Cortex of kidney (tissue), 1 donor: ENCODE data around the gene KRT8.

ENCODE experiments used
- DNase-seq: peaks from one replicate; lab custom pipeline; 2025; lab: John Stamatoyannopoulos, UW

Gene KRT8

DNA sequence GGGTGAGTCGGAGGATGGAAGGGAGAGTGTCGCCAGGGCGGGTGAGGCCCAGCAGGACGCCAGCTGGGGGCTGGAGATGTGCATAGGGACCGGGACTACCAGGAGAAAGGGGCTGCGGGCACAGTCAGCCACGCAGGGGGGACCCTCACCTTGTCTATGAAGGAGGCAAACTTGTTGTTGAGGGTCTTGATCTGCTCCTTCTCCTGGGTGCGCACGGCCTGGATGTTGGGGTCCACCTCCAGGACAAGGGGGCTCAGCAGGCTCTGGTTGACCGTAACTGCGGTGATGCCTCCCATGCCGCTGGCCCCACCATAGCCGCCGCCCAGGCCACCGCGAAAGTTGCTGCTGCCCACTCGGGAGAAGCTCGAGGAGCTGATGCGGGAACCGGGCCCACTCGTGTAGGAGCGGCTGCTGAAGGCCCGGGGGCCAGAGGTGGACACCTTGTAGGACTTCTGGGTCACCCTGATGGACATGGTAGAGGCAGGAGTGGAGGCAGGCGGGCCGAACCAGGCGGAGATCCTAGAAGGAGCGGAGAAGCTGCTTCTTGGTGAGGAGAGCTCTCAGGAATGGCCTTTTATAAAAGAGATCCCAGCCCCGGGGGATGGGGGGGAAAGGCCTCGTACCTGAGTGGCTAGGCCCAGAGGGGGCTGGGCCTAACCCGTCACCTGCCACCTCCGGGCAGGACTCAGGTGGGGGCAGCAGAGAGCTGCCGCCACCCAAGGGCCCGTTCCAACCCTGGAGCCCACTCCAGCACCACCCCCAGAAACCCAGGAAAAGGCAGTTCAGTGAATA is at the start of gene KRT8:
TSS of gene KRT8 (minus strand) at position 568 of the 792 bp plus-strand sequence. CDS start at position 473, 95 bp downstream.
- DNase-seq = peak; percentile 86

DNA sequence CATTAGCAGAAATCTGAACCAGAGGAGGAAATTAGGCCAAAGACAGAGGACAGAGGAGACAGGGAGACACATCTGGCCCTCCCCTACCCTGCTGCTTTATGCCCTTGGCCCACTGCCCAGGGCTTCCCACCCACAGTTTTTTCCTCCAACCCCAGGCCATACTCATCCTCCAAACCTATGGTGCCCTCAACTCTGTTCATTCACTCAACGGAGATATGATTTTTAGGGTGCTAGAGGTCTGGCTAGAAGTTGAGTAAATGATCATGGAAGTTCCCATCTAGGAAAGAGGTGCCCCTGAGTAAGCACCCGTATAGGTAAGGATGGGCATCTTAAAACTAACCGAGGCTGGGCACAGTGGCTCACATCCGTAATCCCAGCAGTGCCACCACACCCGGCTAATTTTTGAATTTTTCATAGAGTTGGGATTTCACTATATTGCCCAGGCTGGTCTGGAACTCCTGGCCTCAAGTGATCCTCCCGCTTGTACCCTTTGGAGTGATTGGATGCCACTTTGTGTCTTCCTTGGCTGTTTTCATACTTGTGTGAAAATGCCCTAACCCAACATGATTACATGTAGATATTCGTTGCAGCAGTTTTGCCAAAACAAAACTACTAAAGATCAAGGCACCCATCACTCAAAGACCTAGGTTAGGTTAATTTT is 48.4 kb upstream of the KRT8 start:
- no peak for DNase-seq

DNA sequence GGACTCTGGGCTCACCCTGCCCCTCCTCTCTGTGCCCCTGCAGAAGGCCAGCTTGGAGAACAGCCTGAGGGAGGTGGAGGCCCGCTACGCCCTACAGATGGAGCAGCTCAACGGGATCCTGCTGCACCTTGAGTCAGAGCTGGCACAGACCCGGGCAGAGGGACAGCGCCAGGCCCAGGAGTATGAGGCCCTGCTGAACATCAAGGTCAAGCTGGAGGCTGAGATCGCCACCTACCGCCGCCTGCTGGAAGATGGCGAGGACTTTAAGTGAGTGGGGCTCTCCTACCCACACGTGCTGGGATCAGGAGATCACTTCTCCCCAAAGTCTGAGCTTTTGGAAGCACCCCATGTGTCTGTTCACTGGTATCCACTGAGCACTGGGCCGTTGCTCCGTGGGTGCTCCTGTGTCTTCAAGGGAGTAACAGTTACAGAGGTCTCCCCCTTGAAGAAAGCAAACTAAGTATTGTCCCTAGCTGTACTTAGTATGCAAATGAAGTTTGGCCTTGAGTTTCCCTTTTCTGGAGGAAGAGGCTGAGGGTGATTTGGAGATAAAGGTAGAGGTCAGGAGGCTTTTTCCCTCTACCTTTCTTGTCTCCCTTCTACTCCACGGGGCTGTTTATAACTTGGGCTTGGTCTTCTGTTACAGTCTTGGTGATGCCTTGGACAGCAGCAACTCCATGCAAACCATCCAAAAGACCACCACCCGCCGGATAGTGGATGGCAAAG is 47.4 kb upstream of the KRT8 start:
- no peak for DNase-seq

DNA sequence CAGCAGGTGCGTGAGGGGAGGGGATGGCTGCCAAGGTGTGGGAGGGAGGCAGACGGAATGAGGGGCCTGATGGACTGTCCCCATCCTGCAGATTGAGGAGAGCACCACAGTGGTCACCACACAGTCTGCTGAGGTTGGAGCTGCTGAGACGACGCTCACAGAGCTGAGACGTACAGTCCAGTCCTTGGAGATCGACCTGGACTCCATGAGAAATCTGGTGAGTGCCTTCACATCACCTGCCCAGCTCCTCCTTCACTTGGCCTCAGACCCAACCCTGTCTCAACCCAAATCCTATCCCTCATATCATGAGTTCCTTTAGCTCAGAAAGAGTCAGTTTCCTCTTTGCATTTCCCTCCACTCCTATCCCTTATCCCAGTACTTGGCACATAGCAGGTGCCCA is 46.8 kb upstream of the KRT8 start:
- no peak for DNase-seq

DNA sequence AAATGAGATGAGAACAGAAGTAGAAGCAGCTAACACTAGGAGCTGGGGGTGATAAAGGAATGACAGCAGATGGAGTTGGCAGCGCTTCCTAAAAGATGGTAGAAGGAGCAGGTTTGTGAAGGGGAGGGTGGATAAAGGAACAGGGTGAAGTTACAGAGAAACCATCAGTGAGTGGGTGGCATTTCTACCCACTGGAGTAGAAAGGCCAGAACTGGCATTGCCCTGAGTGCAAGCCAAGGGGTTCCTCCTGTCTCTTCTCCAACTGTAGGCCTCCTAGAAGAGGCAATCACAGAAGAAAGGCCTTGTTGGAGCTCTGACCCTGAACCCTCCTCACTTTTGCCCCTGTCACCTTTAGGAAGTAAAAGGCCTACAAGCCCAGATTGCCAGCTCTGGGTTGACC is 46.2 kb upstream of the KRT8 start:
- no peak for DNase-seq

DNA sequence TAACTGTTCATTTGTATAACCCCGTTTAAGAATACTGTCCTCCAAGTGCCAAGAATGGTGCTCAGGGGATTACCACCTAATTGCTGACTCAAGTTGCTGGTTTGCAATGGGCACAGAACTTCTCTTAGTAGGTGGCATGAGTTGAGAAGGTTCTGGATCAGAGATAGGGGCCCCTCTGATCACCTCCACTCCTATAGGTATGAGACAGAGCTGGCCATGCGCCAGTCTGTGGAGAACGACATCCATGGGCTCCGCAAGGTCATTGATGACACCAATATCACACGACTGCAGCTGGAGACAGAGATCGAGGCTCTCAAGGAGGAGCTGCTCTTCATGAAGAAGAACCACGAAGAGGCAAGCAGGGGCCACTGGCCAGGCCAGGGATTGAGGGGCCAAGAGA is 45.7 kb upstream of the KRT8 start:
- DNase-seq = no peak

DNA sequence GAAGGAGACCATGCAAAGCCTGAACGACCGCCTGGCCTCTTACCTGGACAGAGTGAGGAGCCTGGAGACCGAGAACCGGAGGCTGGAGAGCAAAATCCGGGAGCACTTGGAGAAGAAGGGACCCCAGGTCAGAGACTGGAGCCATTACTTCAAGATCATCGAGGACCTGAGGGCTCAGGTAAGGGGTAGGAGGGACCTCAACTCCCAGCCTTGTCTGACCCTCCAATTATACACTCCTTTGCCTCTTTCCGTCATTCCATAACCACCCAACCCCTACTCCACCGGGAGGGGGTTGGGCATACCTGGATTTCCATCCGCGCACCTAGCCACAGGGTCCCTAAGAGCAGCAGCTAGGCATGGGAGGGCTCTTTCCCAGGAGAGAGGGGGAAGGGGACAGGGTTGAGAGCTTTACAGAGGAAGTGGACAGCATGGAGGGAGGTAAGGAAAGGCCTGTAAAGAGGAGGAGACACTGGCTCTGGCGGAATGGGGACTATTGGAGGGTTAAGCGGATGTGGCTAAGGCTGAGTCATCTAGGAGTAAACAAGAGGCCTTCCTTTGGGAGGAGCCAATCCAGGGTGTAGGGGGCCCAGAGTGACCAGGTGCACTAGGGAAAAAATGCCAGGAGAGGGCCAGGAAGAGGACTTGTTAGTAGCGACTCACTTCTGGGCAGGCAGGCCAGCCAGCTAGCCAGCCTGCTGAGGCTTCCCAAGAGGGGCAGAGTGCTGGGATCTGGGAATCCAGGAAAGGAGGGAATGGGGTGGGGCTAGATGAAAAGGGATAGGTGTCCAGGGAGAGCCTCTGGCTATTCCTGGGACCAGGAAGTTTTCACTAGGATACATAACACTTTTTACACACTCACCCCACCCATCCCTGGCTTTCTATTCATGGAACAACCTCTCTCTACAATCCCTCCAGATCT is 44.8 kb upstream of the KRT8 start:
- DNase-seq = no peak

DNA sequence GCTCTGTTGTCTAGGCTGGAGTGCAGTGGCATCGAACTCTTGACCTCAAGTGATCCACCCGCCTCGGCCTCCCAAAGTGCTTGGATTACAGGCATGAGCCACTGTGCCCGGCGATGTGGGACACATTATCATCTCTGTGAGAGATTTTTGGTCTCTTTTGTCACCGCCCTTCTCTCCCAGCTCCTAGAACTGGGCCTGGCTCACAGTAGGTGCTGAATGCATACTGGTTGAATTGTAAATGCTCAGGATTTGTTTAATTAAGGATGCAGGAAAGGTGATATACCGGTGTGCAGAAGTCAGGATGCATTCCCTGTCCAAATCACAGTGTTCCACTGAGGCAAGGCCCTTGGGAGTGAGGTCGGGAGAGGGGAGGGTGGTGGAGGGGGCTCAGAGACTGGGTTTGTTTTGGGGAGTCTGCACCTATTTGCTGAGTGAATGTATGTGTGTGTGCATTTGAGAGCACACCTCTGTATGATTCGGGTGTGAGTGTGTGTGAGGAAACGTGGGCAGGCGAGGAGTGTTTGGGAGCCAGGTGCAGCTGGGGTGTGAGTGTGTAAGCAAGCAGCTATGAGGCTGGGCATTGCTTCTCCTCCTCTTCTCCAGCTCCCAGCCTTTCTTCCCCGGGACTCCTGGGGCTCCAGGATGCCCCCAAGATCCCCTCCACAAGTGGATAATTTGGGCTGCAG is 43.0 kb upstream of the KRT8 start:
- DNase-seq = no peak

DNA sequence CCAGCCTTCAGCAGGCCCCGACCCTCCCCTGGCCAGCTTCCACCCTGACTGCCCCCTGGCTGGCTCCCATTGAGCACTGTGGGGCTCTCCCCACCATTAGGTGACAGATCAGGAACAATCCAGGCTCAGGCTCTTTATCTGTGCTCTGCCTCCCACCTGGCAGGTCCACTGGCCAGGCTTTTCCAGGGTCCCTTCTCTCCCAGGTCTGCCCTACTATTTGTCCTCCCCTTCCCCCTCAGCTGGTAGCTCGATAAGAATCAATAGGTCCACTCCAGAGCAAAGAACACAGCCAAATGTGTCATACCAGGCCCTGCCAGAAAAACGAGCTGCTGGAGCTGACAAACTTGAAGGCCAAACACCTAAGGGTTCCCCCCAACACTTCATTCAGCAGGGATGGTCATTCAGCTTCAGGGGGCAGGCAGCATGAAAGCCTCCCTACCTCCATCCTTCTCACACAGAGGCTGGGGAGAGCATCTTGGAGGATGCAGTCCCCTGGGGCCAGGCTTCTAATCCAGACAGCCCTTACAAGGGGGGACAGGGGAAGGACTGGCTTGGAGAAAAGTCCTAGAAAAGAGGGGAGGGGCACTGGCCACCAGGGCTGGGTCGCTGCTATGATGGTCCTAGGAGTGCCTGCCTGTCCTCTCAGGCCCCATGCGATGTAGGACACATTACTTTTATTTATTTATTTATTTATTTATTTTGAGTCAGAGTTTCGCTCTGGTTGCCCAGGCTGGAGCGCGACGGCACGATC is 42.1 kb upstream of the KRT8 start:
- DNase-seq = no peak

DNA sequence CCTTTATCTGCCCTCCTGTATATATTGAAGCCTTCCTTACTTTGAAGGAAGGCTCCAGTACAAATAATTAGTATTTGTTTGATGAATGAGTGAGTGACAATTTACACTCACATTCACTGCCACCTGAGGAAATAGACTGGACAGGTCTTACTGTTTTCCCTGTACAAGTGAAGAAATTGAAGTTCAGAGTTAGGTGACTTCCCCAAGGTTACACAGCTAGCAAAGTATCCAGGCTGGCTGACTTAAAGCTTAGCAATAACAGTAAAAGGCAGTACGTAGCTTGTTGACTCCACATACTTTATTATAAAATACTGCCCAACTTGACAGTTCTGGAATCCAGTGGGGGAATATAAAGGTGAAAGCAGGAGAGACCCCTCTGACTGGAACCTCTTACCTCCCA is 41.5 kb upstream of the KRT8 start:
- no peak for DNase-seq

DNA sequence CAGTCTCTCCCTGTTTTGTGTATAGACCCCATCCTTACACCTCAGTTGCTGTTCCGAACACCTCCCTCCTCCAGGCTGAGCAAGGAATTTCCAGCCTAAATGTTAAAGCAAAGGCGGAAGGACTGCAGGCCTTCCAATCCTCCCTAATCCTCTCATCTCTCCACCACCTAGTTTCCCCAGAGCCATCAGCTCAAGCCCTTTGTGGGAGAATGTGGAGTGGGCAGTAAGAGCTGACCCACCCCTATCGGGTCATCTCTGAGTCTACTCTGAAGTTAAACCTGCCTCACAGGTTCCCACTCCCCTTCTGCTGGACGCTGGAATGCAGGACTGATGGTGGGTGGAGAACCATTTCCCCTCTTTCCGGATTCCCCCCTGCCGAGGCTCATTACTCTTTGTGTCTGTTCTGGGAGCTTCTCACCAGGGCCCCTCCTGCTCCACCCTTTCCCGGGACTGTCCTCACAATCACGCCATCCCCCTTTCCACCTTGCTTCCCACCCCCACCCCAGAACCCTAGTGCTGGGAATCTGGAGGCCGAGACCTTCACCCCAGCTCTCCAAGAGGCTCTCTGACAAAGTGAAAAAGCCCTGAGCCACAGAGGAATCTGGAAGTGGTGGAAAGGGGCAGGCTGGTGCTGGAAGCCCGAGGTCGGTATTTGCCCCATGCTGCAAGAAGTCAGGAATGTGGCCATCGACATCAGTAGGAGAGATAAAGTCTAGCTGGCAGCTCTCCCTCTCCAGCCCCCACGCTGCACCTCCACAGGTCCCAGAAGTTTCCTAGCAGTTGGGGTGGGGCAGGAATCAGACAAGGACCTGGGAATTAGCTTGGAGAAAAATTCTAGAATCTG is 40.7 kb upstream of the KRT8 start:
- DNase-seq = no peak

DNA sequence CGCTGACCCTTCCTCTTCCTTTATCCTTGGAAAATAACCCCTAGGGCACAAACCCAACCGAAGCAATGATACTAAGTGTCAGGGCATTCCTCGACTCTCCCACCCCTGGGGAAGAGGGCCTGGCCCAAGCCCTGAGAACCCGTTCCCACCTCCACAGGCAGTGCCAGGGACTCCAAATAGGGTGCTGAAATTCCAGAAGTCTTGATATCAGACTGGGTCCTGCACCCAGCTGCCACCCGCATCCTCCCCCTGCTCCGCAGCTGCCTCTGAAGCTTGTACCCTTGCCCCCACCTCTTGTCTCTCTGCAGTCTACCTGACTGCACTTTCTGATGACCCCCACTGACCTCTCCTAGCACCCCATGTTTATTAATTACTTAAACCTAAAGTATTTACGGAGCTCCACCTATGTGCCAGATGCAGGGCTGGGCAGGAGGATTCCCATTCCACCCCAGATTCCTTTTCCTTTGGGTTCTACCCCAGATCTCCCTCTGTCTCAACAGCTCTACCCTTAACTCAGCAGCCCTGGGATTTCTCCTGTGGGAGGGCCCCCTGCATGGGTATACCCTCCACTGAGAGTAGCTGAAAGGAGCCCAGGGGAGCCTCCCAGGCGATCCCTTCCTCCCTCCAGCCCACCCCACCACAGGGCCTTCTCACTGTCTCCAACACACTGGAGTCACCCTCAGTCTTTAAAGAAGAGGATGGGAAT is 40.0 kb upstream of the KRT8 start:
- no peak for DNase-seq

DNA sequence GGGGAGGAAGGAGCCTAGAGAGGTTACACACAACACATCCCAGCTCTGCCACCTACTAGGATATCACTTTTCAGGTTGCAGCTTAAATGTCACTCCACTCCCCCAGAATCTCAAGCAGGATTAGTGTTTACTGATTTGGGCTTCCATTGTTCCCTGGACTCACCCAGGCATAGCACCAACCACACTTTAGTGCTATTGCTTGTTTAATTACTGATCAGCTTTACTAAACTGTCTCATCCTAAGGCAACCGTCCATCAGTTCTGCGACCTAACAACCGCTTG is 38.0 kb upstream of the KRT8 start:
- no peak for DNase-seq

DNA sequence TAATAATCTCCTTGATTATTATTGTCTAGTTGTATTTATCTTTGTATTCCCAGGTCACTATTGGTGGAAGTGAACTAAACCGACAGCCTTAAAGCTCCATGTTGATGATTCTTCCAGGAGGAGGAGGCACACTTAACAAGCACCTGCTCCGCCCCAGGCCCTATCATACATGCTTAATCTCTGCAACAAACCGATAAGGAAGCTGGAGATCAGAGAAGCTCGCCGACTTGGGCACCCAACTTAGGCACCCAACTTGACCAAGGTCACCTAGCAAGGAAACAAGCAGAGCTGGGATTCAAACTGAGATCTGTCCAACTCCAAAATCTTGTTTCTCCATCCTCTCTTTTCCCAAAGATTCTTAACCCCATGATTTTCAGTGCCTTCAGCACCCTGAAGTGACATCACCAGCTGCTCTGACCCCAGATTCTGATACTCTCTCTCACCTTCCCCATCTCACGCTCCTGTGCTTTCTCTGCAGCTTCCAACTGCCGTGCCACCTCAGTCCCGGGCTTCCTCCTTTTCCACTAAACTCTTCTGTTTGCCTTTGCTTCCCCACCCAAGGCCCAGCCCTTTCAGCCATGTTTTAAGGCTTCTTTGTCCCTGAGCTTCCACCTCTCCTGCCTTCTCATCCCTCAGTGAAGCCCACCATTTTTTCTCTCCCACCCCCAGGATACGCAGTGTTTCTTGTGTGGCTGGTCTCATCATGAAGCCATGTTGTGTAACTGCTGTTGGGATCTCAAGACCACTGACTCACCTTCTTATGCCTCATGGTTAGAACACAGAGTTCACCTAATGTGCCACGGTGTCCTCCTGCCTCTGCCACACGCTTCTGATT is 37.4 kb upstream of the KRT8 start:
- DNase-seq = no peak

DNA sequence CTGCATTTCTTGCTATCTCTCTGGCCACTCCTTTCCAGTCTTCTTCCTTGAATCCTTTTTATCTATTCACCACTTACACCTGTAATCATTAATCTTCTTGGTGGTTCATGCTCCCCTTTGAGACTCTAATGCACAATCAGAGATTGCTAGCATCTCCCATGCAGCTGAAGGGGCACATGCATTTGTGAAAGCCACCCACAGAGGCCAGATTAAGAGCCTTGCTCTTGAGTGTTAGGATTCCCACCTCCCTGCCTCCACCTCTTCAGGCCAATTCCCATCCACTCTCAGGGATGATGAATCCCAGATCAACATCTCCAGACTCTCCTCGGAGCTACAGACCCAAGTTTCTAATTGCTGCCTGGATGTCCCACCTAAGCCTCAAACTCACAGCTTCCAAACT is 24.7 kb upstream of the KRT8 start:
- DNase-seq = no peak

DNA sequence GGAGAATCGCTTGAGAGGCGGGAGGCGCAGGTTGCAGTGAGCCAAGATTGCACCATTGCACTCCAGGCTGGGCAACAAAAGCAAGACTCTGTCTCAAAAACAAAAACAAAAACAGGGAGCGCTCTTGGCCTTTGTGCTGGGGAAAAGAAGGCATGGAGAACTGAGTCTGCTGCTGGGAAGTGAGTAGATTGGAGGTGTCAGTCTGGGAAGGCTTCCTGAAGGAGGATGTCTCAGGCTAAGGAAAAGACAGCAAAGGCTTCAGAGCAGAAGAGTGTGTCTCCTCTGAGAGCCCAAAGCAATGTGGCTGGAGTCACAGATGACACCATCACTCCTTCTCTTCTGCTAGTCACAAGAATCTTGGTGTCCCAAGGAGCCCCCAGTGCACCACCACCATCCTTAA is 23.1 kb upstream of the KRT8 start:
- DNase-seq = no peak

DNA sequence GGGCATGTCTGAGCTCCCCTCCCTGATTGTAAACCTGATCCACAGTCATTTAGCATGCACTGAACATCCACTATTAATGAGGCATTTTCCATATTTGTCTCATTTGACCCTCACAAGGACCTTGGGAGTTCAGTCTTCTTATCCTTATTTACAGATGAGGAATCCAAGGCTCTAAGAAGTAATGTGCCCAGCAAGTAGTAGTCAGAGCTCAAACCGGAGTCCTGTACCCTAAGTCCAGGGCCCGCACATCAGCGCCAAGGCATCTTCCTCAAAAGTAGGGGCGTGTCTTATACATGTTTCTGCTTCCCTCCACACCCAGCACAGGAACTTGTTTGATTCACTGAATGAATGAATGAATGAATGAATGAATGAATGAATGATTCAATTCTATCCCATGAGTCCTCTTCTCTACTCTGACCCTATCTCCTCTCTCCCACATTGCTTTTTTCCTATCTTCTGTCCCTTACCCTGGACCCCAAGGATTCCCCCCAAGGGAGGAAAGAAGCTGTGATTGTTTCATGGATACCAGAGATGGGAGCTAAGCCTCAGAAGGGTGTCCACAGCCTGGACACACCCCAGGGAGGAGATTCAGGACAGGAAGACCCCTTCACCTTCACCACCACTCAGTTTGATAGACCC is 21.8 kb upstream of the KRT8 start:
- no peak for DNase-seq
